Muscle of arm (tissue), 12 donors: Measurements from ENCODE around the gene ECI2. TPM values are rescaled to one million over a fixed set of nuclear protein-coding genes. Genes with fewer than 3 reads are reported as not detected.

Experiments used
- polyA plus RNA-seq, 12 donors: library from polyadenylated mRNA; unstranded; fragments of 120-200 nt; gene quantifications; one replicate each; pipeline ENCODE4 v1.2.1, GENCODE V29; 2013; ENCODE audit not compliant: insufficient read length in 12 of 12

The ECI2 gene
- polyA plus RNA-seq, 12 donors, result 42.6 to 70.6 (median 59.7) TPM; not detected in 1

Other genes with a start within 250 kb of the ECI2 start
- gene FAM217A, start 56.4 kb downstream of the ECI2 start, polyA plus RNA-seq, result 1 to 10 TPM in 3 of 12 donors, under 1 TPM in 6, not detected in 3; 0.34 to 2.8 (median 0.68) TPM